Brain microvascular endothelial cell (primary cell): ENCODE results near the gene ABCC3.
"Not testable (repeated sequence)": the region's sequence is repeated elsewhere in the genome, so short reads cannot be mapped to it uniquely, and the experiment has no call there.

ENCODE experiments used
- DNase-seq: peaks from one replicate; pipeline ENCODE4 v3.0.0-alpha.2; 2020
- H3K27ac ChIP-seq: fragments of 250-450 bp; sonication (Bioruptor Pico); 2 replicates; pipeline ENCODE4 v1.5.1; 2020; ENCODE audit warnings: mild to moderate bottlenecking, moderate library complexity
- H3K27me3 ChIP-seq: fragments of 250-450 bp; sonication (Bioruptor Pico); replicated peaks from 2 replicates; pipeline ENCODE4 v1.5.1; 2020; ENCODE audit warnings: mild to moderate bottlenecking
- H3K36me3 ChIP-seq: fragments of 250-450 bp; sonication (Bioruptor Pico); replicated peaks from 2 replicates; pipeline ENCODE4 v1.5.1; 2020; ENCODE audit warnings: mild to moderate bottlenecking
- H3K4me3 ChIP-seq: 2 replicates; pipeline ENCODE4 v1.5.1; 2011; ENCODE audit warnings: low read depth, mild to moderate bottlenecking, control low read depth, low read length, moderate library complexity
- CTCF ChIP-seq: IDR thresholded peaks from 2 replicates; pipeline ENCODE4 v1.5.1; 2011; ENCODE audit warnings: low read depth, mild to moderate bottlenecking, moderate library complexity, low read length, control low read depth, inconsistent platforms; ENCODE audit errors: missing control alignments
- in situ Hi-C: cut with HindIII; loops from 2 replicates; pipeline ENCODE4 v1.10.0; 2017; ENCODE audit warnings: low sequenced_read_pairs, low pct_ligation_motif_present

Gene ABCC3

DNA sequence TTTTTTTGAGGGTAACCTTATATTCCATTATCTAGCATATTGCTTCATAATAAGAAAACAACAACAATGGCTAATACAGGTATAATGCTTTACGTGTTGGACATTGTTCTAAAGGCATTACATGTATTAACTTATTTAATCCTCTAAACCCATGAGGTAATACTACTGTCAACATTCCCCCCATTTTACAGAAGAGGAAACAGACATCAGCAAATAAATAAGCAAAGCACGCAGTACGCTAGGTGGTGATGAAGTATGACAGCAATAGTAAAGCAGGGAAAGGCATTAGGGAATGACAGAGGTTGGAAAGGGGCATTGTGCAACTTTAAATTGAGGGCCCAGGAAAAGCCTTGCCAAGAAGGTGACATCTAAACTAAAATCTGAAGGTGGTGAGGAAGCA, 68.5 kb downstream of the ABCC3 start:
- in situ Hi-C loops: no loop called here
- no peak overlapping the region for H3K4me3 ChIP-seq
- no peak for TF ChIP-seq CTCF
- no peaks in the 10 kb centered on the region for H3K27me3 ChIP-seq
- DNase-seq: no peak
- H3K27ac ChIP-seq: no peak overlapping the region
- peaks cover 18% of the 10 kb centered on the region for H3K36me3 ChIP-seq

DNA sequence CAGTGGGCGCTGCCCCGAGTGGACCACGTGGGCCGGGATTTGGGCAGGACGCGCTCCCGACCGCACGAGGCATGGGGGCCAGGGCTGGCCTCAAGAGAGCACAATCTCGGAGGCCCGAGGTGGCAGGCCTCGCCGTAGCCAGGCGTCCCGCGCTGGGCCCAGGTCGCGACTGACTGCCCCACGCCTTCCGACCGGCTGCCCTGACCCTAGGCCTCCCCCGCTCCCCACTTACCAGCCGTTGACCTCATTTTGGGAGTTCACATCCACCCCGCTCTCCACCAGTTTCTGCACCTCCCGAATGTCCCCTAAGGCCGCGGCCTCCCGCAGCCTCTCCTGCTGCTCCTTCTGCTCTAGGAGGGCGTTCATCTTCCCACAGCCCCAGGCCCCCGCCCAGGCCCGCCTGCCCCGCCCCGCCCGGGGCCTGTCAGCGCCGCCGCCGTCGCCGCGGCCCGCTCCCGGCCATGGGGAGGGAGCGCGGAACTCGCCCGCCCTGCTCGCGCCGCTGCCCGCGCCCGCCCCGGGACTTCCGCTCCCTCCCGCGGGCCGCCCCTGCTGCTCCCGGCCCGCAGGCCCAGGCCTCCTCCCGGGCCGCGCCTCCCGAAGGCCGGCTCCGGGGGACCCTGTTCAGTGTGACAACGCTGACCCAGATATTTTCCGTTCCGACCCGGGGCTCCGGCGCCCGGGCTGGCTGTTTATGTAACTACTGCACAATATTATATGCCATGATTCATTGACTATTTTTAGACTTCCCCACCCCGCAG, 72.8 kb downstream of the ABCC3 start, which contains the start of gene ANKRD40:
ANKRD40 (minus strand) TSS at position 626 of the 761 bp plus-strand sequence; CDS start at position 366, 260 bp downstream.
- H3K27me3 ChIP-seq: no peaks in the 10 kb centered on the region
- H3K4me3 ChIP-seq: peak within 1 kb of the TSS; percentile 90
- TF ChIP-seq CTCF: no peak

GRCh38 chr17:50708050-50709000, 73.6 kb downstream of the ABCC3 start:
- H3K27me3 ChIP-seq: no peaks in the 10 kb centered on the region
- H3K4me3 ChIP-seq: peak overlapping the region; percentile 90
- DNase-seq: no peak
- TF ChIP-seq CTCF: no peak
- peaks cover 3% of the 10 kb centered on the region for H3K36me3 ChIP-seq
- peak overlapping the region; percentile 83 for H3K27ac ChIP-seq
- in situ Hi-C loops: no loop called here

More for the DNA sequence above, 72.8 kb downstream of the ABCC3 start, which contains the start of gene ANKRD40:
- in situ Hi-C loops: no loop called here
- H3K27ac ChIP-seq: peak within 1 kb of the TSS; percentile 83
- DNase-seq: peak; percentile 91
- peaks cover 3% of the 10 kb centered on the region for H3K36me3 ChIP-seq

- in situ Hi-C loops, H3K27me3 ChIP-seq, DNase-seq, H3K4me3 ChIP-seq, H3K36me3 ChIP-seq: not testable (repeated sequence)
- H3K27ac ChIP-seq: peak overlapping the region; percentile 83
These were observed 74.4 kb downstream of the ABCC3 start for GRCh38 chr17:50709053-50709452.

- H3K27ac ChIP-seq: no peak overlapping the region
- TF ChIP-seq CTCF: no peak
- in situ Hi-C loops: no loop called here
- H3K27me3 ChIP-seq: no peaks in the 10 kb centered on the region
- no peak for DNase-seq
- H3K36me3 ChIP-seq: no peaks in the 10 kb centered on the region
- H3K4me3 ChIP-seq: no peak overlapping the region
These were observed 75.3 kb downstream of the ABCC3 start for GRCh38 chr17:50710025-50710424.

DNA sequence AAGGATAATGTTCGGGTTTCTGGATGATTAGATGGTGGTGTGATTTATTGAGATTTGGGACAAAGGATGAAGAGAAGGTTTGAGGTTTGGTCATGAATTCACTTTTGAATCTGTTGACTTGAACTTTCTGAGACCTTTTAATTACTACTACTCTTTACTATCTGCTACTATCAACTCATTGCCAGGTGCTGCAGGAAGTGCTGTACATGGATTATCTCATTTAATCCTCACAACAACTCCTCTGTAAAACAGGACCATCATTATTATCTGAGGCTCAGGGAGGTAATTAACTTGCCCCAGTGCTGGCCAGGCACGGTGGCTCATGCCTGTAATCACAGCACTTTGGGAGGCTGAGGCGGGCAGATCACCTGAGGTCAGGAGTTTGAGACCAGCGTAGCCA, 76.0 kb downstream of the ABCC3 start:
- TF ChIP-seq CTCF: no peak
- no peak for DNase-seq
- H3K27me3 ChIP-seq: no peaks in the 10 kb centered on the region
- no peaks in the 10 kb centered on the region for H3K36me3 ChIP-seq
- in situ Hi-C loops: no loop called here
- no peak overlapping the region for H3K27ac ChIP-seq
- no peak overlapping the region for H3K4me3 ChIP-seq
